ENCODE data around the gene STPG1. TPM values are rescaled to one million over a fixed set of nuclear protein-coding genes. Genes with fewer than 3 reads are reported as not detected.

STPG1 gene
- total RNA-seq, 3 donors from 2014 or later, result 15.9 to 25.4 (median 17.9) TPM

DNA sequence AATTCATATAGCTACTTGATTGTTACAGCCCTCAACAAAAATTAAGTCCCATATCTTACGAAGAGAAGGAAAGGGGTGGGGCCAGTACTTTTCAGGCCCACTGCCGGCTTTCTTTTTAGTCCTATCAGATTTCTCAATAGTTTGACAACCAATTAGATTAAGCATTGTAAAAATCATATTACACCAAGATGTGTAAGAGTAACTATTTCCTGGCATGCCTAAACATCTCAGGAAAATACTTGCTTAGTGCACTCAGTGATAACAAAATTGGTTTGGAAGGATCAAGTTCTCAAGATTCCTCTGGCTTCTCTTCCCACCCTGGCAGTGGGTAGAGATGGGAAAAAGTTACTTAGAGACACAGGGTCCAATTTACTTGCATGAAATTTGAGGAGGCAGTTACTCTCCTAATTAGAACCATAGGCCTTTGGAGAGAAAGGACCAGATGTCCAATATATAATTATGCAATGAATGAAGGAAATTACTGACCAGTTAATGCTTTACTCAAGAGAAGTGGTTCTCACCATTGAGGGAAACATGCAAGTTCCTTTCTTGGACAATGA lies 30.1 kb downstream of the STPG1 start:
- no peak for ATAC-seq

DNA sequence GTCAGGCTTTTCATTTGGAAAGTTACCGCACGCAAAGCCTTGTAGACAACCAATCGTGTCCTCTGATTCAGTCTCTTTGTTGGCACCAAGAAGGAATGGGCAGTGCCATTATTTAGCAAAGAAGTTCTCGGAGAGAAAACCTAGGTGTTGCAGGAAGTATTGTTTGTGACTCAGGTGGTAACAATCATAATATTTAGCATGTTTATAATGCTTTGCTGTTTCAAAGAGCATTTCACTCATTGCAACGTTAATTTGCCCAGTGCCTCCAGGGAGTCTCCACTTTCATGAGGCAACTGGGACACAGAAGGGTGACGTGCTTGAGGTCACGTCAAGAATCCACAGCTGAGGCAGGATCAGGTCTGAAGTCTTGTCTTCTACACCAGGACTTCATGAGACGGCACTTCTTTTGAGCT lies 31.4 kb downstream of the STPG1 start:
- ATAC-seq (peak; percentile 54), DNase-seq (no peak)
- Histone ChIP-seq H3K4me1 (ENCODE audit: low read depth) (peaks cover 18% of the 10 kb centered on the region), H3K4me3 (no peak overlapping the region), H3K36me3 (ENCODE audit: low read depth) (no peaks in the 10 kb centered on the region), H3K9me3 (no peaks in the 10 kb centered on the region)
- TF ChIP-seq, protein P1, sequence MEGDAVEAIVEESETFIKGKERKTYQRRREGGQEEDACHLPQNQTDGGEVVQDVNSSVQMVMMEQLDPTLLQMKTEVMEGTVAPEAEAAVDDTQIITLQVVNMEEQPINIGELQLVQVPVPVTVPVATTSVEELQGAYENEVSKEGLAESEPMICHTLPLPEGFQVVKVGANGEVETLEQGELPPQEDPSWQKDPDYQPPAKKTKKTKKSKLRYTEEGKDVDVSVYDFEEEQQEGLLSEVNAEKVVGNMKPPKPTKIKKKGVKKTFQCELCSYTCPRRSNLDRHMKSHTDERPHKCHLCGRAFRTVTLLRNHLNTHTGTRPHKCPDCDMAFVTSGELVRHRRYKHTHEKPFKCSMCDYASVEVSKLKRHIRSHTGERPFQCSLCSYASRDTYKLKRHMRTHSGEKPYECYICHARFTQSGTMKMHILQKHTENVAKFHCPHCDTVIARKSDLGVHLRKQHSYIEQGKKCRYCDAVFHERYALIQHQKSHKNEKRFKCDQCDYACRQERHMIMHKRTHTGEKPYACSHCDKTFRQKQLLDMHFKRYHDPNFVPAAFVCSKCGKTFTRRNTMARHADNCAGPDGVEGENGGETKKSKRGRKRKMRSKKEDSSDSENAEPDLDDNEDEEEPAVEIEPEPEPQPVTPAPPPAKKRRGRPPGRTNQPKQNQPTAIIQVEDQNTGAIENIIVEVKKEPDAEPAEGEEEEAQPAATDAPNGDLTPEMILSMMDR (IDR thresholded peaks at IDR 0.05), result no peak
- intact Hi-C loops (cut with DNase I, micrococcal nuclease), result no loop called here

More for the DNA sequence above, 30.1 kb downstream of the STPG1 start:
- intact Hi-C loops (cut with DNase I, micrococcal nuclease), result no loop called here
- DNase-seq, result no peak
- Histone ChIP-seq H3K9me3 (no peaks in the 10 kb centered on the region), H3K4me1 (ENCODE audit: low read depth) (peaks cover 18% of the 10 kb centered on the region), H3K36me3 (ENCODE audit: low read depth) (no peaks in the 10 kb centered on the region), H3K4me3 (no peak overlapping the region)
- TF ChIP-seq, protein P1 (IDR thresholded peaks at IDR 0.05), result no peak

- Histone ChIP-seq H3K9me3 (no peaks in the 10 kb centered on the region), H3K36me3 (ENCODE audit: low read depth) (no peaks in the 10 kb centered on the region), H3K4me3 (no peak overlapping the region), H3K4me1 (ENCODE audit: low read depth) (peaks cover 18% of the 10 kb centered on the region)
- DNase-seq (peak in 1 of 3 donors; percentile 54), ATAC-seq (peak; percentile 72)
- intact Hi-C loops (cut with DNase I, micrococcal nuclease), result no loop called here
- TF ChIP-seq, protein P1 (IDR thresholded peaks at IDR 0.05), result no peak
Measured at GRCh38 chr1:24381256-24381655, 32.3 kb downstream of the STPG1 start.

GRCh38 chr1:24380508-24380907 lies 33.1 kb downstream of the STPG1 start:
- peaks cover 18% of the 10 kb centered on the region for H3K4me1 ChIP-seq (ENCODE audit: low read depth)
- no peak for ATAC-seq

DNA sequence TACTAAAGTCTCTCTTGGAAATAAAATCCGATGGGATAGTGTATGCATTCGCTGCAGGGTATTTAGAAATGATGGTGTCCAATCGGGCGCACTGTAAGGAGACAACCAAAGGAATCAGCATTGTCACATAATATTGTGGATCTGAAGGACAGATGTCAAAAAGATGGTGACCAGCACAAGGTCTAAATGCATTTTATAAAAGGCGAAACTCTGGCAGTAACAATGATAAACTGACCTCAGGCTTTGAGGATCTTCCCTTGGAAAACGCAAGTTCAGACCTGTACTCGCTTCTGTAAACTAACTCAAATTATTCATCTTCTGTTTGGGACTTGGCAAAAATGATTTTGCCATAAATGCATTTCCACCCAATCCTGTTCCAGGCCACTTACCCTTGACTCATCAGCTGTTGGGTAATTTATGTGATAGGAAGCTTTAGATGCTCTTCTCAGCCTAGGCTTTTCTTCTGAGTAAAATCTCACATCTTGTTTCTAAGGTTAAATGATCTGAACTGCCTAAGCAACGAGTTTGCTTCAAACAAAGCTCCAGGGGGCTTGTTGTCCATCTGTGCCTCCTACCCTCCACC lies 33.8 kb downstream of the STPG1 start:
- intact Hi-C loops (cut with DNase I, micrococcal nuclease), result no loop called here
- Histone ChIP-seq H3K4me1 (ENCODE audit: low read depth) (peaks cover 15% of the 10 kb centered on the region), H3K4me3 (no peak overlapping the region), H3K9me3 (no peaks in the 10 kb centered on the region), H3K36me3 (ENCODE audit: low read depth) (no peaks in the 10 kb centered on the region)
- DNase-seq, result no peak
- ATAC-seq, result no peak
- TF ChIP-seq, protein P1 (IDR thresholded peaks at IDR 0.05), result no peak

More at GRCh38 chr1:24380508-24380907, 33.1 kb downstream of the STPG1 start:
- TF ChIP-seq, protein P1 (IDR thresholded peaks at IDR 0.05), result no peak
- Histone ChIP-seq H3K4me3 (no peak overlapping the region), H3K36me3 (ENCODE audit: low read depth) (no peaks in the 10 kb centered on the region), H3K9me3 (no peaks in the 10 kb centered on the region)
- DNase-seq, result no peak
- intact Hi-C loops (cut with DNase I, micrococcal nuclease), result no loop called here

Measured in mucosa of descending colon (tissue), 3 donors.